Measurements from ENCODE around the gene OTOGL.

DNA sequence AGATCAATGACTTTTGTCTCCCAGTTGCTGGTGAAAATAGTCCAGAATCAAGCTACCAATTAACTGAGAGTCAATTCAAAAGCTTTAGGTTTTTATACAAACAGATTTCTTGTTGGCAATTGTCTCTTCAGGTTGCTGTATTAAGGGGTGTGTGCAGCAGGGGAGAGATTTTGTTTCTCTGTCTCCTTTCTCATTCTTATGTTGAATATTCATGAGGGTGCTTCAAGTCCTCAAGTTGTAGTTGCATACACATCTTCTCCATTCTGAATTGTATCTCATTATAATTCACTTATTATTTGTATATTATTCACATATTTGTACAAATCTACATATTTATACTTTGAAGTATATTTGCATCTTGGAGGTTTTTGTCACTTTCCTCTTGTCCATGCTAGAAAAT, 218.0 kb downstream of the OTOGL start:
- TF ChIP-seq CTCF (IDR thresholded peaks at IDR 0.05), result no peak
- no peak for TF ChIP-seq POLR2A (IDR thresholded peaks at IDR 0.05)
